ENCODE results near the gene RAB32.

Gene RAB32

GRCh38 chr6:146515212-146515611 is 28.4 kb upstream of the RAB32 start:
- Histone ChIP-seq H3K9me2 (ENCODE audit: low read depth, low read length) (no peaks in the 10 kb centered on the region), H3K4me1 (ENCODE audit: insufficient read depth, low read length, severe bottlenecking) (no peaks in the 10 kb centered on the region), H3K4me3 (ENCODE audit: low read depth, low read length, poor library complexity, severe bottlenecking) (no peak overlapping the region), H3K9me3 (ENCODE audit: low read length) (no peaks in the 10 kb centered on the region), H2AFZ (ENCODE audit: low read length) (no peak overlapping the region), H3K36me3 (ENCODE audit: insufficient read depth, low read length) (no peaks in the 10 kb centered on the region), H3K27ac (ENCODE audit: low read depth, low read length, poor library complexity, severe bottlenecking) (no peak overlapping the region), H3K79me2 (ENCODE audit: insufficient read depth, low read length) (no peaks in the 10 kb centered on the region), H4K20me1 (ENCODE audit: insufficient read depth, low read length) (no peaks in the 10 kb centered on the region), H3K4me2 (ENCODE audit: low read length) (no peak overlapping the region), H3K9ac (ENCODE audit: low read length) (no peak overlapping the region), H3F3A (ENCODE audit: insufficient read depth, low read length) (no peaks in the 10 kb centered on the region), H3K27me3 (ENCODE audit: insufficient read depth, low read length) (no peaks in the 10 kb centered on the region)
- TF ChIP-seq CTCF (IDR thresholded peaks at IDR 0.05; ENCODE audit: low read length) = no peak
- no peak for TF ChIP-seq EZH2 (IDR thresholded peaks at IDR 0.05; ENCODE audit: borderline replicate concordance, low read length)

DNA sequence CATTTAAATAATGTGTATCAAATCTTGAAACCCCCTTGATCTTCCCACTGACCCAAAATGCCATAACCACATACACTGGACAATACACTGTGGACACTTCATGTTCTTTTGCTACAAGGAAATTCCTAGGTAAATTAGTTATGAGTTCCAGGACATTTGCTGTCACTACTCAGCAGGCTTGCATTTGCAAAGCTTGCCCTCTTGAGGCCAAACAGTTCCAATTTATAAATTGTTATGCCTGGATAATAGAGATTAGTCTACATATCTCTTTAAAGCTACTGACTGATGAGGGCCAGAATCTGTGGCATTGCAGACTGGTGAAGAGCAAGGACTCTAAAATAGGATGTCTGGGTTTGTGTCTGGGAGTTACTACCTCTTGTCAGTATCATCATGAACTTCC is 17.4 kb upstream of the RAB32 start:
- Histone ChIP-seq H3K4me3 (ENCODE audit: low read depth, low read length, poor library complexity, severe bottlenecking) (no peak overlapping the region), H3K79me2 (ENCODE audit: insufficient read depth, low read length) (no peaks in the 10 kb centered on the region), H3K4me2 (ENCODE audit: low read length) (no peak overlapping the region), H3K9me2 (ENCODE audit: low read depth, low read length) (no peaks in the 10 kb centered on the region), H3K9ac (ENCODE audit: low read length) (no peak overlapping the region), H3K27ac (ENCODE audit: low read depth, low read length, poor library complexity, severe bottlenecking) (no peak overlapping the region), H4K20me1 (ENCODE audit: insufficient read depth, low read length) (no peaks in the 10 kb centered on the region), H3K27me3 (ENCODE audit: insufficient read depth, low read length) (no peaks in the 10 kb centered on the region), H3K4me1 (ENCODE audit: insufficient read depth, low read length, severe bottlenecking) (no peaks in the 10 kb centered on the region), H3F3A (ENCODE audit: insufficient read depth, low read length) (no peaks in the 10 kb centered on the region), H2AFZ (ENCODE audit: low read length) (no peak overlapping the region), H3K36me3 (ENCODE audit: insufficient read depth, low read length) (no peaks in the 10 kb centered on the region), H3K9me3 (ENCODE audit: low read length) (no peaks in the 10 kb centered on the region)
- no peak for TF ChIP-seq EZH2 (IDR thresholded peaks at IDR 0.05; ENCODE audit: borderline replicate concordance, low read length)
- no peak for TF ChIP-seq CTCF (IDR thresholded peaks at IDR 0.05; ENCODE audit: low read length)

DNA sequence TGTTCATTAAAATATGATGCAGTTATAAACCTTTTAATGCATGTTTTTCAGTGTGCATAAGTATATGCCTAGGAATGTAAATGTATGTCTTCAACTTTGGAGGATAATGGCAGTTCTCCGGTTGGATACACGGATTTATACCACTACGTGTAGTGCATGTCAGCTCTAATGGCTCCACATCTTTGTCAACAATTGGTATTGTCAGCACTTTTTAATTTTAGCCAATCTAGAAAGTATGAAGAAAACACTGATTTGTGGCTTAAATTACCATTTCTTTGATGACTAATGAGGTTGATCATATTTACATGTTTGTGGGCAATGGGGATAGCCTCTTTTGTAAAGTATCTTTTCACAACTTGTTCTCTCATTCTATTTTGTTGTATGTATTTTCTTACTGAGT is 10.9 kb upstream of the RAB32 start:
- H3K27ac ChIP-seq (ENCODE audit: low read depth, low read length, poor library complexity, severe bottlenecking) = no peak overlapping the region
- no peaks in the 10 kb centered on the region for H4K20me1 ChIP-seq (ENCODE audit: insufficient read depth, low read length)
- no peaks in the 10 kb centered on the region for H3K9me2 ChIP-seq (ENCODE audit: low read depth, low read length)
- no peak overlapping the region for H2AFZ ChIP-seq (ENCODE audit: low read length)
- H3K36me3 ChIP-seq (ENCODE audit: insufficient read depth, low read length) = no peaks in the 10 kb centered on the region
- H3K9me3 ChIP-seq (ENCODE audit: low read length) = no peaks in the 10 kb centered on the region
- TF ChIP-seq CTCF (IDR thresholded peaks at IDR 0.05; ENCODE audit: low read length) (no peak), EZH2 (IDR thresholded peaks at IDR 0.05; ENCODE audit: borderline replicate concordance, low read length) (no peak)
- H3K79me2 ChIP-seq (ENCODE audit: insufficient read depth, low read length) = no peaks in the 10 kb centered on the region
- H3K4me3 ChIP-seq (ENCODE audit: low read depth, low read length, poor library complexity, severe bottlenecking) = no peak overlapping the region
- no peak overlapping the region for H3K4me2 ChIP-seq (ENCODE audit: low read length)
- no peaks in the 10 kb centered on the region for H3K27me3 ChIP-seq (ENCODE audit: insufficient read depth, low read length)
- H3K4me1 ChIP-seq (ENCODE audit: insufficient read depth, low read length, severe bottlenecking) = no peaks in the 10 kb centered on the region
- no peaks in the 10 kb centered on the region for H3F3A ChIP-seq (ENCODE audit: insufficient read depth, low read length)
- H3K9ac ChIP-seq (ENCODE audit: low read length) = no peak overlapping the region

All from OCI-LY1 (cell line).